H1 (cell line): ENCODE data around the gene H1-8. TPM values are rescaled to one million over a fixed set of nuclear protein-coding genes. Genes with fewer than 3 reads are reported as not detected.

Experiments
- CTCF ChIA-PET: fragments of 300-600 bp; sonication (Branson Sonifier 250); formaldehyde crosslinking; loops from one replicate; lab custom pipeline; 2021; ENCODE audit not compliant: partially characterized antibody; lab: Charles Lee
- POLR2A ChIA-PET: fragments of 300-600 bp; sonication (Branson Sonifier 250); formaldehyde crosslinking; loops from one replicate; lab custom pipeline; 2021; ENCODE audit warnings: inconsistent platforms; ENCODE audit not compliant: partially characterized antibody; lab: Charles Lee
- DNase-seq, 2 experiments: peaks; one replicate each; pipeline versions ENCODE4 v3.0.0 to v3.0.0-alpha.2; 2010 to 2022; ENCODE audit warnings: low spot score in 2 of 2, low read depth in 1 of 2, mixed read lengths in 1 of 2
- FAIRE-seq: peaks from 2 replicates; lab custom pipeline; 2011; peaks lifted over from hg19 to GRCh38; lab: Jason Lieb, UNC
- H2AFZ ChIP-seq: 2 replicates; pipeline ENCODE4 v1.8.1; 2012; ENCODE audit warnings: low read length, inconsistent platforms
- H2AK5ac ChIP-seq: 2 replicates; pipeline ENCODE4 v1.6.1; 2013; ENCODE audit warnings: low read depth, low read length
- H2BK120ac ChIP-seq: replicated peaks from 2 replicates; pipeline ENCODE3; 2013; ENCODE audit warnings: low read depth, low read length, inconsistent platforms
- H2BK12ac ChIP-seq: 2 replicates; pipeline ENCODE4 v1.6.1; 2013; ENCODE audit warnings: low read depth, low read length
- H2BK15ac ChIP-seq: 2 replicates; pipeline ENCODE4 v1.6.1; 2013; ENCODE audit warnings: low read length
- H2BK20ac ChIP-seq: 2 replicates; pipeline ENCODE4 v1.6.1; 2013; ENCODE audit warnings: low read length
- H2BK5ac ChIP-seq: 2 replicates; pipeline ENCODE4 v1.6.1; 2013; ENCODE audit warnings: low read depth, low read length
- H3K14ac ChIP-seq: 2 replicates; pipeline ENCODE4 v1.6.1; 2013; ENCODE audit warnings: inconsistent platforms; ENCODE audit not compliant: insufficient read length
- H3K18ac ChIP-seq: 2 replicates; pipeline ENCODE4 v1.6.1; 2013; ENCODE audit warnings: low read length; ENCODE audit errors: extremely low read depth
- H3K23ac ChIP-seq: 2 replicates; pipeline ENCODE4 v1.6.1; 2013; ENCODE audit warnings: inconsistent platforms; ENCODE audit not compliant: insufficient read length
- H3K23me2 ChIP-seq: 2 replicates; pipeline ENCODE4 v1.6.1; 2013; ENCODE audit warnings: low read depth, low read length
- H3K27ac ChIP-seq: 2 replicates; pipeline ENCODE4 v1.6.1; 2011; ENCODE audit warnings: low read depth, low read length, inconsistent platforms
- H3K27me3 ChIP-seq, 4 experiments: replicated peaks in 1 of 4; 1 replicate in 1 of 4; 2 replicates in 3 of 4; pipeline versions ENCODE4 v1.6.1 to v1.8.1; 2011 to 2013; ENCODE audit warnings: low read length in 3 of 4, mild to moderate bottlenecking in 3 of 4, inconsistent platforms in 2 of 4, mixed read lengths in 2 of 4, moderate library complexity in 1 of 4; ENCODE audit not compliant: control insufficient read depth in 3 of 4, insufficient read depth in 3 of 4; ENCODE audit errors: extremely low read depth in 1 of 4
- H3K36me3 ChIP-seq, 4 experiments: 2 replicates each; pipeline versions ENCODE4 v1.6.1 to v1.8.1; 2011 to 2013; ENCODE audit warnings: mild to moderate bottlenecking in 4 of 4, low read length in 3 of 4, moderate library complexity in 2 of 4, control low read depth in 1 of 4, inconsistent platforms in 1 of 4; ENCODE audit not compliant: insufficient read depth in 4 of 4, control insufficient read depth in 2 of 4
- H3K4ac ChIP-seq: replicated peaks from 2 replicates; pipeline ENCODE3; 2013; ENCODE audit warnings: low read length, low read depth, mixed read lengths, inconsistent platforms; ENCODE audit not compliant: insufficient read length
- H3K4me1 ChIP-seq, 4 experiments: replicated peaks in 1 of 4; 1 replicate in 1 of 4; 2 replicates in 3 of 4; pipeline versions ENCODE4 v1.6.1 to v1.8.1; 2011 to 2013; ENCODE audit warnings: low read length in 3 of 4, inconsistent platforms in 2 of 4, mixed read lengths in 1 of 4; ENCODE audit not compliant: insufficient read depth in 4 of 4, control insufficient read depth in 3 of 4
- H3K4me2 ChIP-seq, 2 experiments: 2 replicates each; pipeline versions ENCODE4 v1.6.1 to v1.8.1; 2011 to 2013; ENCODE audit warnings: low read depth in 2 of 2, low read length in 2 of 2, control low read depth in 1 of 2, inconsistent platforms in 1 of 2, mild to moderate bottlenecking in 1 of 2; ENCODE audit not compliant: insufficient read depth in 1 of 2
- H3K4me3 ChIP-seq, 4 experiments: fragments of 200-600, 300-600 bp in 1 of 4; sonication (generic), shearing (Covaris generic), sonication (Bioruptor Twin) in 1 of 4; 2 replicates each; pipeline versions ENCODE4 v1.5.1 to v1.8.1; 2011 to 2016; ENCODE audit warnings: low read length in 4 of 4, low read depth in 3 of 4, control low read depth in 2 of 4, inconsistent platforms in 2 of 4, mild to moderate bottlenecking in 2 of 4, mixed read lengths in 1 of 4, moderate library complexity in 1 of 4; ENCODE audit not compliant: insufficient read depth in 2 of 4; ENCODE audit errors: extremely low read depth in 1 of 4
- H3K56ac ChIP-seq: replicated peaks from 2 replicates; pipeline ENCODE3; 2013; ENCODE audit warnings: low read depth, mild to moderate bottlenecking, mixed read lengths, low read length, inconsistent platforms; ENCODE audit not compliant: insufficient read length
- H3K79me1 ChIP-seq: 2 replicates; pipeline ENCODE4 v1.6.1; 2013; ENCODE audit warnings: low read depth, low read length, control low read depth
- H3K79me2 ChIP-seq, 2 experiments: 2 replicates each; pipeline versions ENCODE4 v1.6.1 to v1.8.1; 2012 to 2013; ENCODE audit warnings: low read length in 2 of 2, mild to moderate bottlenecking in 2 of 2, inconsistent platforms in 1 of 2; ENCODE audit not compliant: insufficient read depth in 2 of 2, control insufficient read depth in 1 of 2
- H3K9ac ChIP-seq, 4 experiments: replicated peaks in 1 of 4; 1 replicate in 1 of 4; 2 replicates in 3 of 4; pipeline versions ENCODE4 v1.6.1 to v1.8.1; 2011 to 2013; ENCODE audit warnings: low read depth in 3 of 4, low read length in 3 of 4, control low read depth in 2 of 4, mild to moderate bottlenecking in 2 of 4, moderate library complexity in 2 of 4, inconsistent platforms in 1 of 4; ENCODE audit errors: extremely low read depth in 1 of 4
- H3K9me3 ChIP-seq, 2 experiments: 2 replicates each; pipeline versions ENCODE4 v1.6.1 to v1.8.1; 2012 to 2013; ENCODE audit warnings: mild to moderate bottlenecking in 2 of 2, moderate library complexity in 2 of 2, control low read depth in 1 of 2, inconsistent platforms in 1 of 2, low read depth in 1 of 2, low read length in 1 of 2, mixed read lengths in 1 of 2; ENCODE audit not compliant: insufficient read depth in 2 of 2
- H4K20me1 ChIP-seq, 2 experiments: replicated peaks in 1 of 2; 2 replicates each; pipeline versions ENCODE3 to v1.8.1; 2011 to 2013; ENCODE audit warnings: inconsistent platforms in 2 of 2, low read length in 2 of 2, mild to moderate bottlenecking in 1 of 2; ENCODE audit not compliant: insufficient read depth in 2 of 2, control insufficient read depth in 1 of 2
- H4K5ac ChIP-seq: 2 replicates; pipeline ENCODE4 v1.6.1; 2013; ENCODE audit warnings: low read length, low read depth, mixed read lengths, inconsistent platforms; ENCODE audit not compliant: insufficient read length
- H4K8ac ChIP-seq: 2 replicates; pipeline ENCODE4 v1.8.0; 2013; ENCODE audit warnings: mild to moderate bottlenecking, moderate library complexity, low read length, inconsistent platforms; ENCODE audit not compliant: insufficient read depth; ENCODE audit errors: extremely low read depth
- H4K91ac ChIP-seq: replicated peaks from 2 replicates; pipeline ENCODE3; 2013; ENCODE audit warnings: low read length, mixed read lengths, inconsistent platforms; ENCODE audit not compliant: insufficient read length
- CHD1 ChIP-seq: IDR thresholded peaks from 2 replicates; pipeline ENCODE4 v1.6.1; 2012; ENCODE audit warnings: low read depth, low read length, improper control_type of control experiment
- CREB1 ChIP-seq: IDR thresholded peaks from 2 replicates; pipeline ENCODE4 v1.6.1; 2012; ENCODE audit warnings: inconsistent platforms
- GTF2F1 ChIP-seq: IDR thresholded peaks from 2 replicates; pipeline ENCODE4 v1.6.1; 2012; ENCODE audit warnings: low read depth, low read length, improper control_type of control experiment, borderline replicate concordance
- HDAC6 ChIP-seq: IDR thresholded peaks from one replicate; pipeline ENCODE4 v1.7.1; 2012; ENCODE audit warnings: low read depth, mild to moderate bottlenecking, inconsistent platforms, low read length, moderate library complexity
- KDM1A ChIP-seq: fragments of 200-600, 300-600 bp; sonication (generic); IDR thresholded peaks from 2 replicates; pipeline ENCODE4 v1.7.1; 2016; ENCODE audit warnings: mild to moderate bottlenecking, low read length, borderline replicate concordance
- KDM5A ChIP-seq: fragments of 200-600 bp; IDR thresholded peaks from 2 replicates; pipeline ENCODE4 v1.7.1; 2012; ENCODE audit warnings: mild to moderate bottlenecking, low read length, inconsistent platforms, mixed read lengths
- NRF1 ChIP-seq: IDR thresholded peaks from 2 replicates; pipeline ENCODE4 v1.6.1; 2011; ENCODE audit warnings: mild to moderate bottlenecking, low read depth, low read length, improper control_type of control experiment
- SIX5 ChIP-seq: IDR thresholded peaks from 2 replicates; pipeline ENCODE4 v1.6.1; 2011; ENCODE audit warnings: mild to moderate bottlenecking, low read depth, low read length
- TAF1 ChIP-seq: IDR thresholded peaks from 2 replicates; pipeline ENCODE4 v1.6.1; 2011; ENCODE audit warnings: mild to moderate bottlenecking, low read depth, low read length
- WGBS, 2 experiments: shearing (Covaris generic) in 1 of 2; methylation state at CpG; one replicate each; pipeline versions ENCODE4 v1.1.6 to v1.1.7; 2013 to 2015; ENCODE audit warnings: low lambda C conversion rate in 2 of 2, mixed read lengths in 2 of 2, inconsistent platforms in 1 of 2, low coverage in 1 of 2, missing lambda C conversion rate in 1 of 2; ENCODE audit not compliant: insufficient replicate concordance in 2 of 2, insufficient coverage in 1 of 2, insufficient read length in 1 of 2; ENCODE audit errors: extremely low coverage in 1 of 2, missing lambda C conversion rate in 1 of 2; 5-methylcytosine and 5-hydroxymethylcytosine counted together
- polyA plus RNA-seq, 7 experiments: library from polyadenylated mRNA; depleted of rRNA in 3 of 7; stranded (reverse) in 5 of 7; unstranded in 2 of 7; fragments of >200 nt in 5 of 7; fragments of 200-250 nt in 2 of 7; gene quantifications; 1 replicate in 5 of 7; 2 replicates in 1 of 7; 4 replicates in 1 of 7; pipeline versions ENCODE4 v1.2.1 to v1.2.3, GENCODE V29; 2011 to 2013; ENCODE audit warnings: missing spikeins in 2 of 7, mixed read lengths in 2 of 7
- total RNA-seq: library from RNA; stranded (reverse); fragmentation: NEBNext Ultra II Directional; extraction: Animal tissue kit (Norgen Biotek cat#: 25700); gene quantifications from 2 replicates; pipeline ENCODE4 v1.2.1, GENCODE V29; 2021

H1-8 gene
- total and polyA plus RNA-seq, 2 of the 8 experiments (the other 6 are each of a cell fraction or from before 2014, with no cell fraction given), result not detected

- Histone ChIP-seq H3K4me2 (no peak overlapping the region), H3K79me2 (no peaks in the 10 kb centered on the region), H3K79me1 (no peaks in the 10 kb centered on the region), H4K5ac (no peak overlapping the region), H3K4ac (no peak overlapping the region), H4K20me1 (no peaks in the 10 kb centered on the region), H3K27ac (no peak overlapping the region), H3K4me1 (no peaks in the 10 kb centered on the region; a peak in 2 of 7 replicates), H2BK20ac (peak overlapping the region; percentile 10; the same call in 1 of the 2 replicates), H4K91ac (no peak overlapping the region), H2BK15ac (no peak overlapping the region), H3K23me2 (no peaks in the 10 kb centered on the region), H3K27me3 (no peaks in the 10 kb centered on the region), H2AK5ac (no peak overlapping the region), H3K9ac (no peak overlapping the region), H2BK12ac (no peak overlapping the region), H4K8ac (no peak overlapping the region), H3K36me3 (no peaks in the 10 kb centered on the region), H3K14ac (no peak overlapping the region), H2BK5ac (no peak overlapping the region), H2AFZ (no peak overlapping the region), H3K4me3 (no peak overlapping the region), H3K9me3 (no peaks in the 10 kb centered on the region), H3K23ac (no peak overlapping the region), H2BK120ac (no peak overlapping the region), H3K18ac (no peak overlapping the region), H3K56ac (no peak overlapping the region)
- TF ChIP-seq NRF1, result no peak
- no peak for TF ChIP-seq KDM1A
- no peak for TF ChIP-seq TAF1
- no peak for TF ChIP-seq HDAC6
- no peak for TF ChIP-seq CHD1
- TF ChIP-seq GTF2F1, result no peak
- no peak for TF ChIP-seq KDM5A
- no peak for TF ChIP-seq CREB1
- no peak for TF ChIP-seq SIX5
- WGBS, 2 experiments, result 89% methylated on average over 21 of the region's 21 CpGs; no CpG with 5 or more reads in 1 of the 2 experiments
- POLR2A ChIA-PET, result interaction anchor here (0.5 kb wide), 1 partner anchor 259 kb away, joined by 3 read pairs; no protein-coding TSS in a partner anchor
- FAIRE-seq (no peak), DNase-seq (no peak)
- CTCF ChIA-PET, result interaction anchor here (0.7 to 2.4 kb wide), 8 partner anchors 8 to 259 kb away, joined by 3 to 10 read pairs (median 4); partner anchors contain the start of gene H1-8
These were observed 22.1 kb downstream of the H1-8 start for GRCh38 chr3:129564981-129565644.
